Ovary (tissue), 9 donors: ENCODE measurements around the gene OBSCN. TPM values are rescaled to one million over a fixed set of nuclear protein-coding genes. Genes with fewer than 3 reads are reported as not detected.

Experiments
- DNase-seq, 5 donors: peaks; one replicate each; pipeline ENCODE4 v3.0.0-alpha.2; 2019 to 2020
- H3K27ac ChIP-seq, 2 donors: fragments of 200-600 bp; one replicate each; pipeline versions ENCODE4 v1.5.1 to v1.8.0; 2019 to 2022
- H3K27me3 ChIP-seq: fragments of 200-600 bp; one replicate; pipeline ENCODE4 v1.8.0; 2022
- H3K36me3 ChIP-seq: fragments of 200-600 bp; sonication (generic); one replicate; pipeline ENCODE4 v1.5.1; 2019
- H3K4me1 ChIP-seq: one replicate; pipeline ENCODE4 v1.8.1; 2013; ENCODE audit warnings: mild to moderate bottlenecking, moderate library complexity; ENCODE audit not compliant: insufficient read depth
- H3K4me3 ChIP-seq: fragments of 200-600 bp; sonication (generic); one replicate; pipeline ENCODE4 v1.5.1; 2017
- H3K9me3 ChIP-seq, 2 donors: fragments of 200-600 bp in 1 of 2; sonication (generic) in 1 of 2; one replicate each; pipeline versions ENCODE4 v1.5.1 to v1.8.1; 2013 to 2019; ENCODE audit warnings: mild to moderate bottlenecking in 1 of 2, moderate library complexity in 1 of 2
- CTCF ChIP-seq, 3 donors: fragments of 450-650 bp in 2 of 3; fragments of 200-600 bp in 1 of 3; IDR thresholded peaks; one replicate each; pipeline versions ENCODE4 v1.5.1 to v1.8.0; 2016 to 2022; ENCODE audit warnings: antibody characterized with exemption in 3 of 3, mild to moderate bottlenecking in 1 of 3
- EP300 ChIP-seq: sonication (generic); formaldehyde crosslinking; IDR thresholded peaks from one replicate; pipeline ENCODE4 v1.6.1; 2017; ENCODE audit warnings: antibody characterized with exemption
- POLR2A ChIP-seq: fragments of 450-650 bp; IDR thresholded peaks from one replicate; pipeline ENCODE4 v1.6.1; 2017; ENCODE audit warnings: antibody characterized with exemption, mild to moderate bottlenecking, moderate library complexity
- WGBS, 3 donors: extraction: QIAGEN DNeasy Blood & Tissue Kit in 1 of 3; methylation state at CpG; one replicate each; pipeline versions ENCODE4 v1.1.5 to v1.1.7; 2013 to 2017; 5-methylcytosine and 5-hydroxymethylcytosine counted together
- intact Hi-C, 4 donors: fragments of 100-400 bp; cut with DNase I; formaldehyde crosslinking; loops; one replicate each; pipeline versions ENCODE4 v1.11.0 to v1.15.1; 2022 to 2023
- polyA plus RNA-seq, 2 donors: library from polyadenylated mRNA; stranded (reverse); fragments of 200-250 nt in 1 of 2; fragments of 350-450 nt in 1 of 2; fragmentation: Illumina TruSeq in 1 of 2; extraction: RNeasy Lipid Tissue Mini Kit (QIAGEN cat#74804) in 1 of 2; gene quantifications; one replicate each; pipeline ENCODE4 v1.2.3, GENCODE V29; 2013 to 2014
- total RNA-seq, 7 donors: library from RNA; depleted of rRNA in 2 of 7; stranded (reverse); fragments of >200 nt in 2 of 7; fragmentation: NEBNext Ultra II Directional in 3 of 7; extraction: Animal tissue kit (Norgen Biotek cat#: 25700) in 3 of 7; gene quantifications; one replicate each; pipeline versions ENCODE4 v1.1.0 to v1.2.4, GENCODE V29; 2016 to 2023
- donor health status: DM: no; HTN: no; CAD: no; lungs with moderate emphysema.
- donor health status: DM: no; HTN: no; CAD: no.
- donor health status: Bipolar disorder and iron deficiency.
- donor health status: DM: yes; HTN: yes; CAD: no.
- donor health status: DM: no; HTN: no; CAD: no.
- donor health status: DM: yes; HTN: yes; CAD: no.

OBSCN gene
- total and polyA plus RNA-seq, 9 donors: 3.5 to 37.1 (median 29.0) TPM

GRCh38 chr1:228160201-228160761 is 47.6 kb upstream of the OBSCN start:
- H3K4me1 ChIP-seq: peaks cover 10% of the 10 kb centered on the region
- H3K27ac ChIP-seq: no peak overlapping the region
- no peak for TF ChIP-seq POLR2A
- TF ChIP-seq EP300: no peak
- no peak for TF ChIP-seq CTCF (IDR thresholded peaks at IDR 0.05)
- H3K4me3 ChIP-seq: no peak overlapping the region
- peak in 3 of 5 donors; percentile 18 to 38 (median 23) for DNase-seq
- intact Hi-C loops: loop anchor here in 1 of 4 donors (10.0 kb wide), 1 partner anchor 245 kb away; the partner anchor contains the start of gene TRIM11
- no peaks in the 10 kb centered on the region for H3K27me3 ChIP-seq
- WGBS, 3 donors: 66 to 84% (median 75%) methylated on average over 14 to 15 of the region's 15 CpGs
- no peaks in the 10 kb centered on the region for H3K9me3 ChIP-seq
- no peaks in the 10 kb centered on the region for H3K36me3 ChIP-seq

- WGBS, 3 donors: 29 to 48% (median 32%) methylated on average over 6 to 7 of the region's 7 CpGs
- TF ChIP-seq POLR2A: no peak
- no peak for TF ChIP-seq CTCF (IDR thresholded peaks at IDR 0.05)
- no peak for TF ChIP-seq EP300
- Histone ChIP-seq H3K9me3 (no peaks in the 10 kb centered on the region), H3K27ac (no peak overlapping the region), H3K27me3 (no peaks in the 10 kb centered on the region), H3K4me3 (no peak overlapping the region), H3K4me1 (peaks cover 12% of the 10 kb centered on the region), H3K36me3 (no peaks in the 10 kb centered on the region)
- intact Hi-C loops: loop anchor here in 1 of 4 donors (10.0 kb wide), 1 partner anchor 243 kb away; the partner anchor contains the start of gene TRIM11
- peak in 1 of 5 donors; percentile 15 for DNase-seq
Observed at GRCh38 chr1:228161362-228161761, 46.5 kb upstream of the OBSCN start.

GRCh38 chr1:228161866-228162265 is 46.0 kb upstream of the OBSCN start:
- Histone ChIP-seq H3K9me3 (no peaks in the 10 kb centered on the region), H3K4me1 (peaks cover 17% of the 10 kb centered on the region), H3K36me3 (no peaks in the 10 kb centered on the region), H3K27ac (no peak overlapping the region), H3K27me3 (no peaks in the 10 kb centered on the region), H3K4me3 (no peak overlapping the region)
- WGBS, 3 donors: 61 to 83% (median 64%) methylated on average over 9 of the region's 9 CpGs
- intact Hi-C loops: loop anchor here in 1 of 4 donors (10.0 kb wide), 1 partner anchor 243 kb away; the partner anchor contains the start of gene TRIM11
- TF ChIP-seq POLR2A (no peak), CTCF (IDR thresholded peaks at IDR 0.05) (no peak), EP300 (no peak)
- peak in 1 of 5 donors; percentile 28 for DNase-seq

GRCh38 chr1:228162286-228163006 is 45.4 kb upstream of the OBSCN start:
- no peaks in the 10 kb centered on the region for H3K36me3 ChIP-seq
- H3K27ac ChIP-seq: no peak overlapping the region
- peaks cover 17% of the 10 kb centered on the region for H3K4me1 ChIP-seq
- no peak overlapping the region for H3K4me3 ChIP-seq
- no peaks in the 10 kb centered on the region for H3K9me3 ChIP-seq
- peak in 3 of 5 donors; percentile 54 to 59 (median 56) for DNase-seq
- WGBS, 3 donors: 15 to 23% (median 22%) methylated on average over 9 to 14 of the region's 14 CpGs
- TF ChIP-seq POLR2A (no peak), CTCF (IDR thresholded peaks at IDR 0.05) (no peak), EP300 (no peak)
- intact Hi-C loops: loop anchor here in 2 of 4 donors (1.0 to 10.0 kb wide), 2 partner anchors 242 to 711 kb away; partner anchors contain the start of gene TRIM11 (in 1 of the 2)
- H3K27me3 ChIP-seq: no peaks in the 10 kb centered on the region
